HG02610 (cell line): Measurements from ENCODE around the gene PLEKHG1.

Source experiments
- ATAC-seq: cut with Tn5 transposase; IDR thresholded peaks from one replicate; pipeline ENCODE4 v1.9.1; 2021; ENCODE audit warnings: mild to moderate bottlenecking, moderate library complexity; ENCODE audit not compliant: unreplicated experiment

The PLEKHG1 gene

DNA sequence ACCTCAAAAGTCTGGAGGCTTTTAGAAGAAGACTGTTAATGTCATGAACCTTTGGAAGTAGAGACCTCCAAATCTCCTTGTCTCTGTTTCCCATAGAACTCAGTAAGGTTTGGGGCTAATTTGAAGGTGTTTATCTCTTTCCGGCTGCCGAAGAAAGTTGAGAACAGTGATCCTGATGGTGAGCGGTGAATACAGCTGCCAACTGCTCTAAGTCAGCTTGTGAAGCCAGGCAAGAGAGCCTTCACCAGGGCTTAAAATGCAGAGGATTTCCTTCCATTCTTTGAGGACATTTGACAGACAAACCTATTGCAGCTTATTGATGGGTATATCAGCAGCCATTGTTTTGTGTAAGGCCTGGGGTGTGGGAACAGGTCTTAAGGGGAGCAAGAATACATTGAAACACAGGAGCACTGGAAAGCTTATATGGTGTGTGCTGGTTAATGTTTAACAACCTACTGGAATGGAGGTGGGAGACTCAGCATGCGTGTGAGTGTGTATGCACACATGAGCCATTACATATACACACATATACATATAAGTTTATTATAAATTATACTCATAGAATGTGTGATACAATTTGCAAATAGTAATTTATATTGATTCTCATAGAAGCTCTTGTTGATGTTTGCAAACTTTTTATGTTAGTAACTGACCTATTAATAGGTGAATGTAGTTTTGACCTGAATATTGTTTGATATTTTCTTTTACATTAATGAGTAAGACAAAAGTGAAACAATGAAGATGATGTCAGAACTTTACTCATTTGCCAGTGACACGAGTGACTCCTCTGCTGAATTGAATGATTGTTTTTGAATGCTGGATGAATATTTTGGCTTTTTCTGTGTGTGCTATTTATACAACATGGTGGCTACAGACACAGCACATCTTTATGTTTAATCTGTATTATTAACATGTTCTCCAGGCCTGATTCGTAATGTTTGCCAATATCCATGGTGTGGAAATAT, 18.1 kb downstream of the PLEKHG1 start:
- ATAC-seq = no peak

- ATAC-seq = no peak
Measured at GRCh38 chr6:150619275-150619674, 19.6 kb downstream of the PLEKHG1 start.

DNA sequence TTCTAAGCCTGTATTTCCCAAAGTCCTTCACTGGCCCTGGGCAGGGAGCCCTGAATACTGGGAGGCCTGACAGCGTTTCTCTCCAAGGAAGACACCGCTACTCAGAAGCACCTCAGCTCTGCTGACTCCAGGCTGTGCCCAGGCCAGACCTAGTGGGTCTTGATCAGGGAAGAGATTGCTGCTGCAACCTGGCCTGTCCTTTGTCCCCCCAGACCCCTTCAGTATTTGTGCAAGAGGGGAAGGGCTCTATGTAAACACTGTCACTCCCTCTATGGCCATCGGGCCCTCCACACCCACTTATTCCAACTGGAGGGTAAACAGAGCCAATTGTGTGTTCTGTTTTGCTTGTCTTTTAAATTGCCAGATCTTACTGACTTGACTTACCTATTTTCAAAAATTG, 20.6 kb downstream of the PLEKHG1 start:
- no peak for ATAC-seq

DNA sequence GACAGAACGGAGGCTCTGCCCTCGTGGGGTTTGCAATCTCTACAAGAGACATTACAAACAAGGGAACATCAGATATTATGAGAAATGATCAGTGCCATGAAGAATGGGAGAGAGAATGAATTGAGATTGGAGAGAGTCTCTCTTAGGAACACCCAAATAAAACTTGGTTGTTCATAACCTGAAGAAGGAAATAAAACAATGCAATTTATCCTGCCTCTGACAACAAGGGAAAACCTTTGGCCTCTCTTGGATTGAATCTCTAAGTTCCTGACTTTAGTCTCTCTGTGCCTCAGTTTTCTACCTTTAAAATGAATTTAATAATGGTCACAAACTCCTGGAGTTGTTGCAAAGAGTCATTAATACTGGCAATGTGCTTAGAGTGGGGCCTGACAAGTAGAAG, 21.1 kb downstream of the PLEKHG1 start:
- no peak for ATAC-seq

DNA sequence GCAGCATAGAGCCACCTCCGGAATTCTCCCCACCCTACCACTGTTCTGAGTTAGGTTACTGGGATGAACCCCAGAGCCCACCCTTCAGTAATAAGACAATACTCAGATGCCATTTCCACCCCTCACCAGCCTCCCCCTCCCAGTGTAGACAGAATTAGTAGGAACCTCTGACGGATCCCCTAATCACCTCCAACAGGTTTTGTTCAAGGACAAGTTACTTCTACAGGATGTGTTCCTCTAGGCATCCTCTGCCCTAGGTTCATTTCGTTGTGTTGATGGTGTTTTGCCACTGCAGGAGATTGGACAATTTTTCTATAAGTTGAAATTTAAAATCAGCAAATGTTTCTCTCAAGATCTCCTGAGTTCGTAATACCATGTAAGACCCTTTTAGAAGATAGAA, 22.8 kb downstream of the PLEKHG1 start:
- ATAC-seq = no peak

DNA sequence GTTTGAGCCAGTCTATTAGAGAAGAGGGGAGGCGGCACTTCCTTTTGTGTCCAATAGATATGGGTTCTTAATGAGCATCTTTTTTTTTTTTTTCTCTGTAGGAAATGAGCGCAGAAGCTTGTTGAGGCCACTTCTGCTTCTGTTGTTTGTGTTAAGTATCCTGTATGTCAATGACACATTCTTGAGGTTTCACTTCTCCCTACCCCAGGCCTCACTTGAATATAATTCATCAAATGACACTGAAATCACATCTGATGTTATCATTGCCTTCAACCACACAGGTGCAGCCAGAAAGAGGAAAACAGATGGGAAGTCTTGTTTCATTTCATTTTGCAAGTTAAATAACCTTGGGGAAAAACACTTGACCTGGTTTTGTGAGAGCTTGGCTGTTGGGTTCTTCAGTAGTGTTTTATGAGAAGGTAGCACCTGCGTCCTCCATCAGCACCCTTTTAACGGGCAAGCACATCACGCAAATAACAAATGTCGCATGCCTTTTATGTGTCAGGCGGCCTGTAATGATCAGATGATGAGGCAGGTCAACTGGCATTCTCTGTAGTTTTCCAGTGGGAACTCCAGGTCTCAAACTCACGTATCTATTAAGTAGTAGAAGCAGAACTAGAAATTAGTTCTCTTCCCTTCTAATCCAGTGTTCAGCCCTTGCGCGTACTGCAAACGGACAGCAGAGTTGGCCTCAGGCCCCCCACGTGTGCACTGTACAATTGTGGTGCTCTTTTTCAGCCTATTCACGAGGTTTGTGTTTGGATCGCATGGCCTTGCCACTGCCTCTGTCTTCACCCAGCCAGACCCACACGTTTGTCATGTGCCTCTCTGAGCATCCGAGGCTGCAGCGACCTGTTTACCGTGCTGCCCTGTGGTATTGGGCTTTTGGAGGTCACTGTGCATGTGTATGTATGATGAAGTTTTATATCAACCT, 23.5 kb downstream of the PLEKHG1 start:
- ATAC-seq = peak; percentile 97

- ATAC-seq = no peak
Measured at GRCh38 chr6:150624191-150624590, 24.5 kb downstream of the PLEKHG1 start.

DNA sequence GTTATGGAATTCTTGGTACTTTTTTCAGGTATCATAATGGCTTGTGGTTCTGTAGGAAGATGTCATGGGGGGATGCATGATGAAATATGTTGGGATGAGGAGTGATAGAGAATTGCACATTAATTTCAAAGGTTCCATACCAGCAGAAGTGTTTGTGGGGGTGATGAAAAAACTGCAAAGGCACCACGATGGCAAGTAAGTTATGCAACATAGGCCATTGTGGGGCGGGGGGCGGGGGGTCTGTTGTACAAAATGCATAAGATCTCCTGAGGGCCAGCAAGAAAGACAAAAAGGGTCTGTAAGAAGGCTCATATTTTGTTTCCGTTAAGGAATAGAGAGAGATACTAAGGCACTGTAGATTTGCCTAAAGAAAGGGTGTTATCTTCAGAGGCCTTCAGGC, 26.2 kb downstream of the PLEKHG1 start:
- no peak for ATAC-seq

- ATAC-seq = no peak
Measured at GRCh38 chr6:150627154-150627553, 27.5 kb downstream of the PLEKHG1 start.

- ATAC-seq = no peak
Measured at GRCh38 chr6:150627585-150628025, 27.9 kb downstream of the PLEKHG1 start.

- no peak for ATAC-seq
Measured at GRCh38 chr6:150628908-150629307, 29.2 kb downstream of the PLEKHG1 start.

DNA sequence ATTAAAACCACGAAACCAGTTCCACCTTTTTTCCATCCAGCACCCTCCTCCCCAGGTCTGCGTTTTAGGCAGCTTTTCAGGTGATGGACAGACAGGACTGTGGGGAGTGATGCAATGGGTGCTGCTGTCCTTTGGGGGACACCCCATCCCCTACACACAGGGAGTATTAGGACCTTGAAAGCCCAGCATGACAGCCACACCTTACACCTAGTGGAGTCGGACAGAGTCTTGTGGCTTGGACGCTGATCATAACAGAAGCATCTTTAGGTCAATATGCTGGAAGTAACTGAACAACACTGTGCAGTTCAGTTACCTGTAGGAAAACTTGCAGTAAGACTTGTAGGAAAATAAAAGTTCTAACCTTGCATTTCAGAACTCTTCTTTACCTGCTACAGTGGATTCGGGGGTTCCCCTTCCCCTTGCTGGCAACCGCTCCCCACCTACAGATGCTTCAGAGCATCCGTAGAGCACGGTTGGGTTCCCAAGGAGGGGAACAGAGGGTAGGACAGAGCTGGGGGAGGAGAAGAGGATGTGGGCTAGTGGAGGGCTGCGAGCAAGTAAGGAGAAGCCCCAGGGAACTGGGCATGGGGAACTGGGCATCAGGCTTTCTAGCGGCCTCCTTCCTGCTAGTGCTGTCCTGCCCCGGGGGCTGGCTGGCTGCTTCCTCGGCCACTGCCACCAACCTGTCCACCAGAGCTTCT, 31.7 kb downstream of the PLEKHG1 start:
- peak; percentile 66 for ATAC-seq

DNA sequence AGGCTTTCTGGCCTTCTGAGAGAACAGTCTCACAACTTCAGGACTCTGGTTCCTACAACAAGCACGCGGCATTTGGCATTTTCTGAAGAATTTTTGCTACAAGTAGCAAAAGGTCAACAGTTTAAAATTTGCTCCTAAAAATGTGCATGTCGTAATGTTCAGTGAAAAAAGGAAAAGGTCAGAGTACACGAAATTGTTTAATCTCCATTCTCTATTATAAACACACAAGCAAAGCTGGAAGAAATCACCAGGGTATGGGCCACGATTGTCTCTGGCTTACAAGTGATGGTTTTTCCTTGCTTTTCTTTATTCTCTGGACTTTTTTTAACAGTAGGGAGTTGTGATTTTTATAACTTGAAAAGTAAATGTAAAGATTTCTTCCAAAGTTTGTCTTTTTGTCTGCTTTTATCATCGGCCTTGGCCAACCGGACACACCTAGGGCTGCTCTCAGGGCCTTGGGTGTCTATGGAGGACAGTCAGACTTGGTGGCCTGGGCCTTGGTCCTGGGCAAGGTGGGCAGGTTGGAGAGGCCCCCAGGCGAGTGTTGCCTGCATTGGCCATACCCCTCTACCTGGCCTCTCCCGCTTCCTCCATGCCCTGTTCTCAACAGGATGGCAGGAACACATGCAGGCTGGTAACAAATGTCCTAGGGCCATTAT, 32.4 kb downstream of the PLEKHG1 start:
- no peak for ATAC-seq

- peak; percentile 37 for ATAC-seq
Measured at GRCh38 chr6:150632785-150633485, 33.2 kb downstream of the PLEKHG1 start.

DNA sequence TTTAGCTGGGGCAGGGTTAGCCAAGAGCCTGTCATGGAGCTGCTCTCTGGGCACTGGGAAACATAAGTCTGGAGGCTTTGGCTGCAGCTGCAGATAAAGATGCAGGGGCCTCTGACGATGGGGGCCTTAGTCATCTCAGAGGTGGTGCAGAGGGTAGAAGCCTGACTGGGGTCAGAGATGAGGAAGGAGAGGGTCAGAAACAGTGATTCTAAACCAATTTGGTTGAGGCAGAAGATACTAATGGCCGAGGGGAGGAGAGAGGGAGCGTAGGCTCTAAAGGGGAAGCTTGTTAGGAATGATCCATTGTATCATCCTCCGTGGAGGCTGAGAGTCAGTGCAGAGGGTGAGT, 33.8 kb downstream of the PLEKHG1 start:
- peak; percentile 9 for ATAC-seq

DNA sequence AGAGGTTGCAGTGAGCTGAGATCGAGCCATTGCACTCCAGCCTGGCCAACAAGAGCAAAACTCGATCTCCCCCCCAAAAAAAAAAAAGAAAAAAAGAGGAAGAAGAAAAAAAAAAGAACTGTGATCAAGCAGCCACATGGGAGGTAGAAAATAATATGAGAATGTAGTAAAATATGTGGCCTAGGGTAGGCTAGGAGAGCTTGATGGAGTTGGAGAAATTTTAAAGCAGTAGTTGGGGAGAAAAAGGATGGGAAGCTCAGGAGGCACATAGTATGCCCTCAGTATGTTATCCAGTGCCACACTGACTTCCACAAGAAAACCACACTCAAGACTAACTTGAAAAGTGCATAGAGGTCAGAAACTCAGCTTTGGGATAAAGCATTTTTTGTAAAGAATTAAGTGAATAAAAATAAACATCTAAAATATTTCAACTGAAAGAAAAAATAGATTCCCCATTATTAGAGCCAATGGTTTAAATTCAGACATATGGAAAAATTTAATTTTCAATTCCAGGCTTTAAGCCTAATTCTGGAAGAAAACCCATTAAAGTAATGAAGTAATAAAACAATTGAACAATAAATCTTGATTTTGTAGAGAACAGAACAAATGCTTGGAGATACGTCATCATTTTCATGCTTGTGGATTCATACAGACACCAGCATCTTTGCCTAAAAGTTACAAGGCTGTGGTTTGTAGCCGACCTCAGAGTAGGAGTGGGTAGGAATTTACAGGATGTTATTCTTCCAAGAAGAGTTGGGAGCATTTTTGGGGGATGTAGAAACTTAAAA, 34.7 kb downstream of the PLEKHG1 start:
- ATAC-seq = no peak

GRCh38 chr6:150634964-150635292, 35.2 kb downstream of the PLEKHG1 start:
- no peak for ATAC-seq

DNA sequence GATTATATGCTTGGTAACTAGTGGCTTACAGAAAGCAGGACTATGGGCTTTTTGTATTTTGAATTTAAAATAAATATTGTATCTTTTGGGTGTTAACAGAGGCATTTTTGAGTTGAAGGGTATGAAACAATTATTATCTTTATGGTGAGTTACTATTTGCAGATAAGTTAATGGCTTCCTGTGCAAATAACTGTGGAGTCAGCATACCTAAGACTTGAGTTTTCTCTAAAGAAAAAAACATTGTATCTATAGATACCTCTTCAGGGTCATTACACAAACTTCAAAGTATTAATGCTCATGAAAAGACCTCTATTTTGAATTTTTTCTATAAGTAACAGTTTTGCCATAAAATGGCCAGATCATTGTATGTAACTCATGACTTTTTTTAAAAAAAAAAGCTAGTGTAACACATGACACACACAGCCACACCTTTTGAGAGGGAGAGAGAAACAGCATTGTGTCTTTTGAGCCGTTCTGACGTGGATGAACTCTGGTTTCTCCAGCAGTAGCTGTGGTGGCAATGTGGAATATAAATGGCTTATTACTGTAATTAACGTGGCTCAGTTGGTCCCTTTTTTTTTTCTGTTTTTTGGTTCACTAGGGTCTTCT, 36.3 kb downstream of the PLEKHG1 start:
- ATAC-seq = no peak

- peak; percentile 44 for ATAC-seq
Measured at GRCh38 chr6:150636808-150637207, 37.1 kb downstream of the PLEKHG1 start.
